HCT116 (cell line): Measurements from ENCODE around the gene BOD1L1. TPM values are rescaled to one million over a fixed set of nuclear protein-coding genes. Genes with fewer than 3 reads are reported as not detected.

ENCODE experiments used
- ATAC-seq: fragments of 200-7000 bp; cut with Tn5 transposase; 2 replicates; pipeline ENCODE4 v1.9.1; 2020; ENCODE audit warnings: mild to moderate bottlenecking, moderate library complexity
- BruUV-seq: library from RNA; stranded (reverse); fragments of 400-500 nt; replicated peaks from 2 replicates; lab custom pipeline; 2021; lab: Mats Ljungman, UMichigan
- CTCF ChIA-PET: fragments of 300-600 bp; sonication (Branson Sonifier 250); formaldehyde crosslinking; loops from one replicate; lab custom pipeline; 2021; ENCODE audit warnings: antibody characterized with exemption; lab: Charles Lee
- POLR2A ChIA-PET: fragments of 300-600, 350-600 bp; sonication (Branson Sonifier 250); formaldehyde crosslinking; loops from one replicate; lab custom pipeline; 2021; ENCODE audit warnings: antibody characterized with exemption; lab: Charles Lee
- RAD21 ChIA-PET, 2 experiments: fragments of 300-600 bp; sonication (Branson Sonifier 250); formaldehyde crosslinking; loops; one replicate each; lab custom pipeline; 2023; ENCODE audit warnings: low total read pairs in 2 of 2; ENCODE audit not compliant: uncharacterized antibody in 2 of 2, unreplicated experiment in 2 of 2, low non-redundant PET in 1 of 2; lab: Charles Lee
- DNase-seq: peaks from one replicate; pipeline ENCODE4 v3.0.0-alpha.2; 2010; ENCODE audit warnings: low read depth, low spot score
- H2AFZ ChIP-seq: fragments of 200-600 bp; shearing (Covaris generic), sonication (generic); 2 replicates; pipeline ENCODE4 v1.6.1; 2017; ENCODE audit warnings: low read depth, mixed run types, mixed read lengths, antibody characterized with exemption, low read length; ENCODE audit not compliant: poor library complexity, severe bottlenecking
- H3K27ac ChIP-seq: 2 replicates; pipeline ENCODE4 v1.5.1; 2012; ENCODE audit warnings: low read depth, low read length
- H3K27me3 ChIP-seq: fragments of 200-600 bp; sonication (generic); 2 replicates; pipeline ENCODE4 v1.6.1; 2016; ENCODE audit warnings: mixed run types, low read length, mixed read lengths; ENCODE audit not compliant: insufficient read depth
- H3K36me3 ChIP-seq, 2 experiments: fragments of 200-500 bp in 1 of 2; fragments of 200-600 bp in 1 of 2; sonication (Bioruptor generic) in 1 of 2; sonication (generic) in 1 of 2; 2 replicates each; pipeline versions ENCODE4 v1.5.1 to v1.6.1; 2014 to 2016; ENCODE audit warnings: low read length in 2 of 2, inconsistent platforms in 1 of 2, mixed read lengths in 1 of 2, mixed run types in 1 of 2; ENCODE audit not compliant: insufficient read depth in 2 of 2, control insufficient read depth in 1 of 2
- H3K4me1 ChIP-seq, 2 experiments: fragments of 200-600 bp in 1 of 2; sonication (generic) in 1 of 2; 2 replicates each; pipeline versions ENCODE4 v1.5.1 to v1.6.1; 2012 to 2017; ENCODE audit warnings: low read length in 2 of 2, inconsistent platforms in 1 of 2, mild to moderate bottlenecking in 1 of 2, mixed read lengths in 1 of 2, mixed run types in 1 of 2, moderate library complexity in 1 of 2; ENCODE audit not compliant: insufficient read depth in 2 of 2, control insufficient read depth in 1 of 2
- H3K4me2 ChIP-seq: fragments of 200-600 bp; sonication (generic); 2 replicates; pipeline ENCODE4 v1.6.1; 2017; ENCODE audit warnings: mixed run types, low read length, mixed read lengths
- H3K4me3 ChIP-seq, 2 experiments: fragments of 200-600 bp in 1 of 2; sonication (generic) in 1 of 2; replicated peaks in 1 of 2; 2 replicates each; pipeline ENCODE4 v1.5.1; 2011 to 2016; ENCODE audit warnings: low read length in 2 of 2, control low read depth in 1 of 2, low read depth in 1 of 2, mild to moderate bottlenecking in 1 of 2, mixed read lengths in 1 of 2, mixed run types in 1 of 2
- H3K79me2 ChIP-seq: fragments of 200-600 bp; sonication (generic); 2 replicates; pipeline ENCODE4 v1.6.1; 2017; ENCODE audit warnings: mild to moderate bottlenecking, mixed run types, low read length, moderate library complexity, mixed read lengths; ENCODE audit not compliant: insufficient read depth
- H3K9ac ChIP-seq: fragments of 200-600 bp; sonication (generic); 2 replicates; pipeline ENCODE4 v1.6.1; 2016; ENCODE audit warnings: low read length, mixed read lengths
- H3K9me2 ChIP-seq: fragments of 200-600 bp; sonication (generic), shearing (Covaris generic); 2 replicates; pipeline ENCODE4 v1.6.1; 2017; ENCODE audit warnings: mixed run types, mild to moderate bottlenecking, moderate library complexity; ENCODE audit not compliant: insufficient read depth
- H3K9me3 ChIP-seq, 2 experiments: fragments of 200-500 bp in 1 of 2; fragments of 200-600 bp in 1 of 2; sonication (Bioruptor generic) in 1 of 2; sonication (generic) in 1 of 2; 2 replicates each; pipeline ENCODE4 v1.6.1; 2014 to 2017; ENCODE audit warnings: low read length in 2 of 2, mixed read lengths in 2 of 2, inconsistent platforms in 1 of 2, low read depth in 1 of 2, mild to moderate bottlenecking in 1 of 2, mixed run types in 1 of 2, moderate library complexity in 1 of 2; ENCODE audit not compliant: control insufficient read depth in 1 of 2, insufficient read depth in 1 of 2
- H4K20me1 ChIP-seq: fragments of 200-600 bp; sonication (generic), shearing (Covaris generic); 2 replicates; pipeline ENCODE4 v1.6.1; 2017; ENCODE audit warnings: mixed run types, mild to moderate bottlenecking, moderate library complexity; ENCODE audit not compliant: insufficient read depth
- CBX3 ChIP-seq: IDR thresholded peaks from 2 replicates; pipeline ENCODE4 v1.6.1; 2012; ENCODE audit warnings: low read depth
- CEBPB ChIP-seq: IDR thresholded peaks from 2 replicates; pipeline ENCODE4 v1.6.1; 2012; ENCODE audit warnings: low read depth
- EGR1 ChIP-seq: IDR thresholded peaks from 2 replicates; pipeline ENCODE4 v1.6.1; 2012; ENCODE audit warnings: low read depth
- POLR2AphosphoS5 ChIP-seq: IDR thresholded peaks from 2 replicates; pipeline ENCODE4 v1.6.1; 2011; ENCODE audit warnings: mild to moderate bottlenecking, low read depth, low read length, moderate library complexity
- RAD21 ChIP-seq: IDR thresholded peaks from 2 replicates; pipeline ENCODE4 v1.6.1; 2012; ENCODE audit warnings: low read depth, mild to moderate bottlenecking
- REST ChIP-seq: IDR thresholded peaks from 2 replicates; pipeline ENCODE4 v1.6.1; 2012; ENCODE audit warnings: low read depth
- SIN3A ChIP-seq: IDR thresholded peaks from 2 replicates; pipeline ENCODE4 v1.6.1; 2012; ENCODE audit warnings: low read depth
- SP1 ChIP-seq: IDR thresholded peaks from 2 replicates; pipeline ENCODE4 v1.6.1; 2012; ENCODE audit warnings: low read depth
- ZBTB33 ChIP-seq: IDR thresholded peaks from 2 replicates; pipeline ENCODE4 v1.6.1; 2011; ENCODE audit warnings: mild to moderate bottlenecking, low read length, moderate library complexity; ENCODE audit not compliant: insufficient replicate concordance; ENCODE audit errors: extremely low read depth
- ZFX ChIP-seq: fragments of 450-650 bp; IDR thresholded peaks from 2 replicates; pipeline ENCODE4 v1.6.1; 2017
- ZNF274 ChIP-seq: fragments of 200-500 bp; sonication (Bioruptor generic); IDR thresholded peaks from 2 replicates; pipeline ENCODE4 v1.6.1; 2014; ENCODE audit warnings: mild to moderate bottlenecking, low read depth, low read length, inconsistent platforms
- intact Hi-C: fragments of 100-400 bp; cut with micrococcal nuclease; formaldehyde crosslinking; loops from 2 replicates; pipeline ENCODE4 v1.10.0; 2022
- total RNA-seq: library from RNA; stranded (reverse); gene quantifications from one replicate; pipeline ENCODE4 v1.2.1, GENCODE V29; 2021; ENCODE audit not compliant: unreplicated experiment

The BOD1L1 gene
- total RNA-seq, 1 experiment from 2014 or later: 22.4 TPM

- no peaks in the 10 kb centered on the region for H3K9me2 ChIP-seq
- BruUV-seq: no TSS peak
- H3K9me3 ChIP-seq: no peaks in the 10 kb centered on the region
- ChIA-PET CTCF (no interaction called here), POLR2A (no interaction called here), RAD21 (no interaction called here)
- H3K27me3 ChIP-seq: no peaks in the 10 kb centered on the region
- intact Hi-C loops: no loop called here
- H3K9ac ChIP-seq: no peak overlapping the region
- DNase-seq: no peak
- H3K4me1 ChIP-seq: peaks cover 2 to 7% of the 10 kb centered on the region in 2 experiments; a peak in 1 of 4 replicates
- no peaks in the 10 kb centered on the region for H3K36me3 ChIP-seq
- H3K79me2 ChIP-seq: no peaks in the 10 kb centered on the region
- TF ChIP-seq ZNF274 (no peak), SIN3A (no peak), REST (no peak), POLR2AphosphoS5 (no peak), RAD21 (no peak)
- no peaks in the 10 kb centered on the region for H4K20me1 ChIP-seq
- no peak overlapping the region for H2AFZ ChIP-seq
- no peak overlapping the region for H3K4me3 ChIP-seq
- H3K4me2 ChIP-seq: no peak overlapping the region
- H3K27ac ChIP-seq: no peak overlapping the region
- no peak for ATAC-seq
Measured at GRCh38 chr4:13555325-13555724, 72.2 kb downstream of the BOD1L1 start.

DNA sequence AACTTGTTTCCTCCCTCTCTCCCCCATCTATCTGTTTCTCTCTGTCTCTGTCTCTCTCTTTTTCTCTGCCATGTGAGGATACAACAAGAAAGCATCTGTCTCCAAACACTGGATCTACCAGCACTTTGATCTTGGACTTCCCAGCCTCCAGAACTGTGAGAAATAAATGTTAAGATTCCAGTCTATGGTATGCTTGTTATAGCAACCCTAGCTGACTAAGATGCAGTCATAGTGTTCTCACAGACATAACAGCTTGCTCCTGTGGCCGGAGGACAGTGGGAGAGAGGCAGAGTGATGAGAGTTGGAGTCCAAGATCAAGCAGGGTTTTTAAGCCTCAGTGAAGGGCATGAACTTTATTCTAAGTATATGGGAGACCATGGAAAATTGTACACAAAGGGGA, 74.4 kb downstream of the BOD1L1 start:
- ATAC-seq (no peak), DNase-seq (no peak)
- no peak overlapping the region for H3K4me2 ChIP-seq
- H3K9ac ChIP-seq: no peak overlapping the region
- no peak overlapping the region for H3K27ac ChIP-seq
- RAD21 ChIA-PET: no interaction called here
- H3K4me3 ChIP-seq: no peak overlapping the region
- no peaks in the 10 kb centered on the region for H3K36me3 ChIP-seq
- H2AFZ ChIP-seq: no peak overlapping the region
- no peaks in the 10 kb centered on the region for H3K79me2 ChIP-seq
- POLR2A ChIA-PET: no interaction called here
- H3K27me3 ChIP-seq: no peaks in the 10 kb centered on the region
- H4K20me1 ChIP-seq: no peaks in the 10 kb centered on the region
- H3K9me3 ChIP-seq: no peaks in the 10 kb centered on the region
- intact Hi-C loops: no loop called here
- peaks cover 0 to 14% of the 10 kb centered on the region in 2 experiments; a peak in 2 of 4 replicates for H3K4me1 ChIP-seq
- CTCF ChIA-PET: no interaction called here
- no TSS peak for BruUV-seq
- no peaks in the 10 kb centered on the region for H3K9me2 ChIP-seq
- TF ChIP-seq SP1: no peak
- no peak for TF ChIP-seq ZNF274
- TF ChIP-seq ZFX: no peak
- no peak for TF ChIP-seq ZBTB33
- TF ChIP-seq CBX3: no peak
- no peak for TF ChIP-seq REST
- no peak for TF ChIP-seq EGR1
- no peak for TF ChIP-seq POLR2AphosphoS5
- no peak for TF ChIP-seq CEBPB
